Measurements from ENCODE around the gene OBI1.

DNA sequence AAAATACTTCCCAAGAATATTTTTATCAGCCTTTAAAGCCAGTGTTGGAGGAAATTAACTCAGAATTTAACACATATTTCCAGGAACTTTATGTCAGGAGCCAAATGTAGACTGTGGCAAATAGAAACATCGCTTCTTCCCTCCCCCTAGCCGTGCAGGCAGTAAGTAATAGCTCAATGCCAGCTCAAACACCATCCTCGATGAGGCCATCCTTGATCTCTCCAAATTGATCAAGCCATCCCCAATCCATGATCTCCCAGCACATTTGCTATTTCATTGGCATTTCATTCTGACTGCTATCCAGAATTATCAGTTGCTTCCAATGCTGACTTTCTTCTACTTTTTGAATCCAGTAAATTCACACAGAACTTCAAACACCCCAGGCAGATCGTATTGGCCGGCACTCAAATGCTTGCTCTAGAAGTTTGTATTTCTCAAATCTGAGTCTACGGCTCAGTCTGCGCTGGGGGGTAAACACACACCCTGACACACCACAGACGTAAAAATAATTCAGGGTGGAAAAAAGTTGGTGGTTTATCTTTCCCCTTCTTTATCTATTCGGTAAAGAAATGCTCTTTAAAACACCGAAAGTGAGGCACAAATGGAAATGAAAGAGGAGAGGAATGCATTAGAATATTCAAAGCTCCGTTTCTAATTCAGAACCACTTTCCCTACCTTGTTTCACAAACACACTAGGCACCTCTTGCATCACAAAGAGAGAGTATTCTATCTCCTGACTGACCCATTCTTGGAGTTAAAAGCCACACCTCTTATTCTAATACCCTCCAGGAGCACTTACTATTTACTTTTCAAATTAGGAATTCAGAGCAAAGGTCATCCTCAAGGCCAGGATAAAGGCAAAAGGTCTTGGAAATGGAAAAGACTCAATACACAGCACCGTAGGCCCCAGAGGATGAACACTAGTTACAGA lies 991 bp downstream of the OBI1 start:
- TF ChIP-seq, protein P1, sequence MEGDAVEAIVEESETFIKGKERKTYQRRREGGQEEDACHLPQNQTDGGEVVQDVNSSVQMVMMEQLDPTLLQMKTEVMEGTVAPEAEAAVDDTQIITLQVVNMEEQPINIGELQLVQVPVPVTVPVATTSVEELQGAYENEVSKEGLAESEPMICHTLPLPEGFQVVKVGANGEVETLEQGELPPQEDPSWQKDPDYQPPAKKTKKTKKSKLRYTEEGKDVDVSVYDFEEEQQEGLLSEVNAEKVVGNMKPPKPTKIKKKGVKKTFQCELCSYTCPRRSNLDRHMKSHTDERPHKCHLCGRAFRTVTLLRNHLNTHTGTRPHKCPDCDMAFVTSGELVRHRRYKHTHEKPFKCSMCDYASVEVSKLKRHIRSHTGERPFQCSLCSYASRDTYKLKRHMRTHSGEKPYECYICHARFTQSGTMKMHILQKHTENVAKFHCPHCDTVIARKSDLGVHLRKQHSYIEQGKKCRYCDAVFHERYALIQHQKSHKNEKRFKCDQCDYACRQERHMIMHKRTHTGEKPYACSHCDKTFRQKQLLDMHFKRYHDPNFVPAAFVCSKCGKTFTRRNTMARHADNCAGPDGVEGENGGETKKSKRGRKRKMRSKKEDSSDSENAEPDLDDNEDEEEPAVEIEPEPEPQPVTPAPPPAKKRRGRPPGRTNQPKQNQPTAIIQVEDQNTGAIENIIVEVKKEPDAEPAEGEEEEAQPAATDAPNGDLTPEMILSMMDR (IDR thresholded peaks at IDR 0.05): no peak
- no peak for TF ChIP-seq POLR2A (IDR thresholded peaks at IDR 0.05)
